MM.1S (cell line): ENCODE measurements around the gene SUCO.
A peak's percentile ranks its signal among the peaks of the same experiment; 100 is the strongest.

Experiments
- DNase-seq: peaks from one replicate; pipeline ENCODE4 v3.0.0-alpha.2; 2015
- H2AFZ ChIP-seq: fragments of 300-600 bp; sonication (generic); 2 replicates; pipeline ENCODE4 v1.6.0; 2016; ENCODE audit warnings: antibody characterized with exemption, low read length
- H3F3A ChIP-seq: fragments of 300-600 bp; sonication (generic); 2 replicates; pipeline ENCODE4 v1.6.1; 2016; ENCODE audit warnings: mild to moderate bottlenecking, antibody characterized with exemption, low read length, moderate library complexity, mixed read lengths; ENCODE audit not compliant: insufficient read depth
- H3K27ac ChIP-seq: fragments of 300-600 bp; sonication (generic); 2 replicates; pipeline ENCODE4 v1.5.1; 2016; ENCODE audit warnings: mild to moderate bottlenecking, low read length
- H3K27me3 ChIP-seq: fragments of 300-600 bp; sonication (generic); replicated peaks from 2 replicates; pipeline ENCODE4 v1.6.0; 2016; ENCODE audit warnings: low read length; ENCODE audit not compliant: insufficient read depth
- H3K36me3 ChIP-seq: fragments of 300-600 bp; sonication (generic); replicated peaks from 2 replicates; pipeline ENCODE4 v1.6.1; 2016; ENCODE audit warnings: mild to moderate bottlenecking, low read length, mixed read lengths; ENCODE audit not compliant: insufficient read depth
- H3K4me1 ChIP-seq: fragments of 300-600 bp; sonication (generic); 2 replicates; pipeline ENCODE4 v1.6.1; 2016; ENCODE audit warnings: low read length, mixed read lengths
- H3K4me2 ChIP-seq: fragments of 300-600 bp; sonication (generic); 2 replicates; pipeline ENCODE4 v1.6.0; 2016; ENCODE audit warnings: low read depth, low read length
- H3K4me3 ChIP-seq: fragments of 300-600 bp; sonication (generic); 2 replicates; pipeline ENCODE4 v1.5.1; 2016; ENCODE audit warnings: low read length, mixed read lengths
- H3K79me2 ChIP-seq: fragments of 300-600 bp; sonication (generic); 2 replicates; pipeline ENCODE4 v1.6.1; 2016; ENCODE audit warnings: mixed run types, low read length, mixed read lengths
- H3K9ac ChIP-seq: fragments of 300-600 bp; sonication (generic); 2 replicates; pipeline ENCODE4 v1.6.1; 2016; ENCODE audit warnings: low read length, mixed read lengths
- H3K9me2 ChIP-seq: fragments of 300-600 bp; sonication (generic); replicated peaks from 2 replicates; pipeline ENCODE4 v1.6.1; 2016; ENCODE audit warnings: mild to moderate bottlenecking, low read length, mixed read lengths; ENCODE audit not compliant: insufficient read depth
- H3K9me3 ChIP-seq: fragments of 300-600 bp; sonication (generic); replicated peaks from 2 replicates; pipeline ENCODE4 v1.6.1; 2016; ENCODE audit warnings: mild to moderate bottlenecking, low read length, mixed read lengths; ENCODE audit not compliant: insufficient read depth
- H4K20me1 ChIP-seq: fragments of 300-600 bp; sonication (generic); 2 replicates; pipeline ENCODE4 v1.6.1; 2016; ENCODE audit warnings: mild to moderate bottlenecking, low read length, moderate library complexity, mixed read lengths; ENCODE audit not compliant: insufficient read depth
- CTCF ChIP-seq: fragments of 300-600 bp; sonication (generic); IDR thresholded peaks from 2 replicates; pipeline ENCODE4 v1.5.1; 2016; ENCODE audit warnings: antibody characterized with exemption, low read length, mixed read lengths
- EZH2 ChIP-seq: fragments of 300-600 bp; sonication (generic); optimal IDR thresholded peaks from 2 replicates; pipeline ENCODE3; 2017; ENCODE audit warnings: low read depth, mild to moderate bottlenecking, antibody characterized with exemption, low read length, mixed read lengths
- EZH2phosphoT487 ChIP-seq: fragments of 300-600 bp; sonication (generic); IDR thresholded peaks from 2 replicates; pipeline ENCODE4 v1.6.1; 2018; ENCODE audit warnings: antibody characterized with exemption, low read length

The SUCO gene

GRCh38 chr1:172605641-172606040, 72.7 kb downstream of the SUCO start:
- no peaks in the 10 kb centered on the region for H3K4me1 ChIP-seq
- TF ChIP-seq CTCF (no peak), EZH2phosphoT487 (no peak), EZH2 (no peak)
- H3K27ac ChIP-seq: no peak overlapping the region
- no peaks in the 10 kb centered on the region for H3K27me3 ChIP-seq
- H4K20me1 ChIP-seq: no peaks in the 10 kb centered on the region
- no peaks in the 10 kb centered on the region for H3K79me2 ChIP-seq
- H3K4me2 ChIP-seq: no peak overlapping the region
- H3K9me2 ChIP-seq: no peaks in the 10 kb centered on the region
- H3F3A ChIP-seq: no peaks in the 10 kb centered on the region
- H3K4me3 ChIP-seq: no peak overlapping the region
- H3K9me3 ChIP-seq: no peaks in the 10 kb centered on the region
- no peak overlapping the region for H2AFZ ChIP-seq
- no peaks in the 10 kb centered on the region for H3K36me3 ChIP-seq
- H3K9ac ChIP-seq: no peak overlapping the region
- no peak for DNase-seq

GRCh38 chr1:172607145-172607544, 74.2 kb downstream of the SUCO start:
- Histone ChIP-seq H3K9me2 (no peaks in the 10 kb centered on the region), H3K4me3 (no peak overlapping the region), H3K36me3 (no peaks in the 10 kb centered on the region), H3K9me3 (no peaks in the 10 kb centered on the region), H3K27ac (no peak overlapping the region), H3F3A (no peaks in the 10 kb centered on the region), H4K20me1 (no peaks in the 10 kb centered on the region), H3K9ac (no peak overlapping the region), H3K4me2 (no peak overlapping the region), H3K4me1 (no peaks in the 10 kb centered on the region), H3K27me3 (no peaks in the 10 kb centered on the region), H2AFZ (no peak overlapping the region), H3K79me2 (no peaks in the 10 kb centered on the region)
- TF ChIP-seq EZH2phosphoT487 (no peak), CTCF (no peak), EZH2 (no peak)
- no peak for DNase-seq

GRCh38 chr1:172608098-172608601, 75.2 kb downstream of the SUCO start:
- TF ChIP-seq EZH2phosphoT487: no peak
- H3K9me2 ChIP-seq: no peaks in the 10 kb centered on the region
- H3K27ac ChIP-seq: no peak overlapping the region
- H3K4me2 ChIP-seq: no peak overlapping the region
- H3K36me3 ChIP-seq: no peaks in the 10 kb centered on the region
- no peak for DNase-seq
- no peaks in the 10 kb centered on the region for H3F3A ChIP-seq
- no peaks in the 10 kb centered on the region for H4K20me1 ChIP-seq
- H2AFZ ChIP-seq: no peak overlapping the region
- H3K79me2 ChIP-seq: no peaks in the 10 kb centered on the region
- H3K4me3 ChIP-seq: no peak overlapping the region
- no peak overlapping the region for H3K9ac ChIP-seq
- H3K4me1 ChIP-seq: no peaks in the 10 kb centered on the region
- no peaks in the 10 kb centered on the region for H3K27me3 ChIP-seq
- no peaks in the 10 kb centered on the region for H3K9me3 ChIP-seq

- Histone ChIP-seq H3K36me3 (no peaks in the 10 kb centered on the region), H3K9me2 (no peaks in the 10 kb centered on the region), H3K27me3 (no peaks in the 10 kb centered on the region), H3K4me3 (no peak overlapping the region), H3F3A (no peaks in the 10 kb centered on the region), H3K79me2 (no peaks in the 10 kb centered on the region), H3K27ac (no peak overlapping the region), H3K4me2 (no peak overlapping the region), H3K9ac (no peak overlapping the region), H4K20me1 (no peaks in the 10 kb centered on the region), H3K4me1 (no peaks in the 10 kb centered on the region), H2AFZ (no peak overlapping the region), H3K9me3 (no peaks in the 10 kb centered on the region)
- no peak for DNase-seq
- TF ChIP-seq CTCF (peak; percentile 48), EZH2 (no peak)
Observed at GRCh38 chr1:172609528-172609927, 76.6 kb downstream of the SUCO start.
